HCT116 (cell line): Measurements from ENCODE around the gene METTL15. TPM values are rescaled to one million over a fixed set of nuclear protein-coding genes. Genes with fewer than 3 reads are reported as not detected.

Source experiments
- ATAC-seq: fragments of 200-7000 bp; cut with Tn5 transposase; 2 replicates; pipeline ENCODE4 v1.9.1; 2020; ENCODE audit warnings: mild to moderate bottlenecking, moderate library complexity
- BruUV-seq: library from RNA; stranded (reverse); fragments of 400-500 nt; replicated peaks from 2 replicates; lab custom pipeline; 2021; lab: Mats Ljungman, UMichigan
- CTCF ChIA-PET: fragments of 300-600 bp; sonication (Branson Sonifier 250); formaldehyde crosslinking; loops from one replicate; lab custom pipeline; 2021; ENCODE audit warnings: antibody characterized with exemption; lab: Charles Lee
- POLR2A ChIA-PET: fragments of 300-600, 350-600 bp; sonication (Branson Sonifier 250); formaldehyde crosslinking; loops from one replicate; lab custom pipeline; 2021; ENCODE audit warnings: antibody characterized with exemption; lab: Charles Lee
- RAD21 ChIA-PET, 2 experiments: fragments of 300-600 bp; sonication (Branson Sonifier 250); formaldehyde crosslinking; loops; one replicate each; lab custom pipeline; 2023; ENCODE audit warnings: low total read pairs in 2 of 2; ENCODE audit not compliant: uncharacterized antibody in 2 of 2, unreplicated experiment in 2 of 2, low non-redundant PET in 1 of 2; lab: Charles Lee
- DNase-seq: peaks from one replicate; pipeline ENCODE4 v3.0.0-alpha.2; 2010; ENCODE audit warnings: low read depth, low spot score
- H2AFZ ChIP-seq: fragments of 200-600 bp; shearing (Covaris generic), sonication (generic); 2 replicates; pipeline ENCODE4 v1.6.1; 2017; ENCODE audit warnings: low read depth, mixed run types, mixed read lengths, antibody characterized with exemption, low read length; ENCODE audit not compliant: poor library complexity, severe bottlenecking
- H3K27ac ChIP-seq: 2 replicates; pipeline ENCODE4 v1.5.1; 2012; ENCODE audit warnings: low read depth, low read length
- H3K27me3 ChIP-seq: fragments of 200-600 bp; sonication (generic); 2 replicates; pipeline ENCODE4 v1.6.1; 2016; ENCODE audit warnings: mixed run types, low read length, mixed read lengths; ENCODE audit not compliant: insufficient read depth
- H3K36me3 ChIP-seq, 2 experiments: fragments of 200-500 bp in 1 of 2; fragments of 200-600 bp in 1 of 2; sonication (Bioruptor generic) in 1 of 2; sonication (generic) in 1 of 2; 2 replicates each; pipeline versions ENCODE4 v1.5.1 to v1.6.1; 2014 to 2016; ENCODE audit warnings: low read length in 2 of 2, inconsistent platforms in 1 of 2, mixed read lengths in 1 of 2, mixed run types in 1 of 2; ENCODE audit not compliant: insufficient read depth in 2 of 2, control insufficient read depth in 1 of 2
- H3K4me1 ChIP-seq, 2 experiments: fragments of 200-600 bp in 1 of 2; sonication (generic) in 1 of 2; 2 replicates each; pipeline versions ENCODE4 v1.5.1 to v1.6.1; 2012 to 2017; ENCODE audit warnings: low read length in 2 of 2, inconsistent platforms in 1 of 2, mild to moderate bottlenecking in 1 of 2, mixed read lengths in 1 of 2, mixed run types in 1 of 2, moderate library complexity in 1 of 2; ENCODE audit not compliant: insufficient read depth in 2 of 2, control insufficient read depth in 1 of 2
- H3K4me2 ChIP-seq: fragments of 200-600 bp; sonication (generic); 2 replicates; pipeline ENCODE4 v1.6.1; 2017; ENCODE audit warnings: mixed run types, low read length, mixed read lengths
- H3K4me3 ChIP-seq, 2 experiments: fragments of 200-600 bp in 1 of 2; sonication (generic) in 1 of 2; replicated peaks in 1 of 2; 2 replicates each; pipeline ENCODE4 v1.5.1; 2011 to 2016; ENCODE audit warnings: low read length in 2 of 2, control low read depth in 1 of 2, low read depth in 1 of 2, mild to moderate bottlenecking in 1 of 2, mixed read lengths in 1 of 2, mixed run types in 1 of 2
- H3K79me2 ChIP-seq: fragments of 200-600 bp; sonication (generic); 2 replicates; pipeline ENCODE4 v1.6.1; 2017; ENCODE audit warnings: mild to moderate bottlenecking, mixed run types, low read length, moderate library complexity, mixed read lengths; ENCODE audit not compliant: insufficient read depth
- H3K9ac ChIP-seq: fragments of 200-600 bp; sonication (generic); 2 replicates; pipeline ENCODE4 v1.6.1; 2016; ENCODE audit warnings: low read length, mixed read lengths
- H3K9me2 ChIP-seq: fragments of 200-600 bp; sonication (generic), shearing (Covaris generic); 2 replicates; pipeline ENCODE4 v1.6.1; 2017; ENCODE audit warnings: mixed run types, mild to moderate bottlenecking, moderate library complexity; ENCODE audit not compliant: insufficient read depth
- H3K9me3 ChIP-seq, 2 experiments: fragments of 200-500 bp in 1 of 2; fragments of 200-600 bp in 1 of 2; sonication (Bioruptor generic) in 1 of 2; sonication (generic) in 1 of 2; 2 replicates each; pipeline ENCODE4 v1.6.1; 2014 to 2017; ENCODE audit warnings: low read length in 2 of 2, mixed read lengths in 2 of 2, inconsistent platforms in 1 of 2, low read depth in 1 of 2, mild to moderate bottlenecking in 1 of 2, mixed run types in 1 of 2, moderate library complexity in 1 of 2; ENCODE audit not compliant: control insufficient read depth in 1 of 2, insufficient read depth in 1 of 2
- H4K20me1 ChIP-seq: fragments of 200-600 bp; sonication (generic), shearing (Covaris generic); 2 replicates; pipeline ENCODE4 v1.6.1; 2017; ENCODE audit warnings: mixed run types, mild to moderate bottlenecking, moderate library complexity; ENCODE audit not compliant: insufficient read depth
- CBX3 ChIP-seq: IDR thresholded peaks from 2 replicates; pipeline ENCODE4 v1.6.1; 2012; ENCODE audit warnings: low read depth
- CTCF ChIP-seq, 3 experiments: fragments of 200-600 bp in 1 of 3; sonication (generic) in 1 of 3; IDR thresholded peaks in 2 of 3; conservative IDR thresholded peaks in 1 of 3; 2 replicates each; pipeline ENCODE4 v1.5.1; 2012 to 2017; ENCODE audit warnings: low read depth in 2 of 3, low read length in 2 of 3, antibody characterized with exemption in 1 of 3, borderline replicate concordance in 1 of 3, control low read depth in 1 of 3, mild to moderate bottlenecking in 1 of 3, mixed read lengths in 1 of 3, mixed run types in 1 of 3, moderate library complexity in 1 of 3; ENCODE audit not compliant: insufficient read depth in 1 of 3
- EZH2 ChIP-seq: fragments of 200-600 bp; sonication (generic); IDR thresholded peaks from 2 replicates; pipeline ENCODE4 v1.6.1; 2017; ENCODE audit warnings: antibody characterized with exemption, mixed run types
- JUND ChIP-seq: IDR thresholded peaks from 2 replicates; pipeline ENCODE4 v1.6.1; 2012
- POLR2AphosphoS5 ChIP-seq: IDR thresholded peaks from 2 replicates; pipeline ENCODE4 v1.6.1; 2011; ENCODE audit warnings: mild to moderate bottlenecking, low read depth, low read length, moderate library complexity
- RAD21 ChIP-seq: IDR thresholded peaks from 2 replicates; pipeline ENCODE4 v1.6.1; 2012; ENCODE audit warnings: low read depth, mild to moderate bottlenecking
- ZFX ChIP-seq: fragments of 450-650 bp; IDR thresholded peaks from 2 replicates; pipeline ENCODE4 v1.6.1; 2017
- intact Hi-C: fragments of 100-400 bp; cut with micrococcal nuclease; formaldehyde crosslinking; loops from 2 replicates; pipeline ENCODE4 v1.10.0; 2022
- total RNA-seq: library from RNA; stranded (reverse); gene quantifications from one replicate; pipeline ENCODE4 v1.2.1, GENCODE V29; 2021; ENCODE audit not compliant: unreplicated experiment

METTL15 gene
- total RNA-seq, 1 experiment from 2014 or later, result 25.3 TPM

- TF ChIP-seq CTCF (IDR thresholded peaks at IDR 0.05 in 2 of 3, conservative IDR thresholded peaks at IDR 0.05 in 1 of 3; ENCODE audit: borderline replicate concordance in 1 of 3, insufficient read depth in 1 of 3, low read depth in 2 of 3, low read length in 2 of 3) (no peak), CBX3 (no peak)
These were observed 230.2 kb downstream of the METTL15 start (continued) for GRCh38 chr11:28338371-28338770.

DNA sequence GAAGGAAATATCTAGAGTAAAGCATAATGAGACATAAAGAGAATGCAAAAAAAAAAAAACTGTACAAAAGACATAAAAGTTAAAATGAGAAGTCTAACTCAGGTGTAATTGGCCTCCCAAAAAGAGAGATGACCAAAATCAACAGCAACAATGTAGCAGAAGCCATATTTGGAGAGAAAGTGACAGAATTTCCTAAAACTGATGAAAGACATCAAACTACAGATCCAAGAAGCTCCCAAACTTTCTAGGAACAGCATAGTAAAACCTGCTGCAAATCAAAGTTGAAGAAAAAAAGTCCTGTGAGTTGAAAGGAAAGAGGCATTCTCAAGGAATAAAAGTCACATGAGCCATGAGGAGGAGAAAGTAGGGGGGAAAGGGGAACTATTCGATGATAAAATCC is 231.3 kb downstream of the METTL15 start:
- POLR2A ChIA-PET, result no interaction called here
- CTCF ChIA-PET, result no interaction called here
- Histone ChIP-seq H3K4me1 (peaks cover 13 to 20% of the 10 kb centered on the region in 2 experiments), H3K4me2 (no peak overlapping the region), H3K79me2 (no peaks in the 10 kb centered on the region), H3K4me3 (no peak overlapping the region), H3K36me3 (no peaks in the 10 kb centered on the region), H3K9ac (no peak overlapping the region), H3K9me2 (no peaks in the 10 kb centered on the region), H3K9me3 (peaks cover 0 to 5% of the 10 kb centered on the region in 2 experiments; a peak in 1 of 4 replicates), H4K20me1 (no peaks in the 10 kb centered on the region), H2AFZ (no peak overlapping the region), H3K27ac (no peak overlapping the region), H3K27me3 (no peaks in the 10 kb centered on the region)
- no TSS peak for BruUV-seq
- TF ChIP-seq JUND (no peak), RAD21 (no peak), ZFX (no peak), POLR2AphosphoS5 (no peak), EZH2 (no peak)
- RAD21 ChIA-PET, result no interaction called here
- DNase-seq (no peak), ATAC-seq (no peak)
- intact Hi-C loops, result no loop called here
